Right ventricle myocardium superior (tissue), 1 donor: ENCODE results near the gene TMEM219. TPM values are rescaled to one million over a fixed set of nuclear protein-coding genes. Genes with fewer than 3 reads are reported as not detected.
"Not testable (repeated sequence)": the region's sequence is repeated elsewhere in the genome, so short reads cannot be mapped to it uniquely, and the experiment has no call there.

Experiments used
- ATAC-seq: fragments of 200-7000 bp; cut with Tn5 transposase; one replicate; pipeline ENCODE4 v1.9.1; 2020; ENCODE audit warnings: mild to moderate bottlenecking; ENCODE audit not compliant: poor library complexity
- DNase-seq: peaks from one replicate; pipeline ENCODE4 v3.0.0-alpha.2; 2020
- intact Hi-C: fragments of 100-400 bp; cut with DNase I; formaldehyde crosslinking; loops from one replicate; pipeline ENCODE4 v1.11.2; 2022
- total RNA-seq: library from RNA; stranded (reverse); fragmentation: NEBNext Ultra II Directional; extraction: Animal tissue kit (Norgen Biotek cat#: 25700); gene quantifications from one replicate; pipeline ENCODE4 v1.2.1, GENCODE V29; 2021
- donor health status: DM: no; HTN: yes; CAD: no; lungs with severe emphysema.

The TMEM219 gene
- total RNA-seq, 1 donor from 2014 or later = 70.6 TPM

DNA sequence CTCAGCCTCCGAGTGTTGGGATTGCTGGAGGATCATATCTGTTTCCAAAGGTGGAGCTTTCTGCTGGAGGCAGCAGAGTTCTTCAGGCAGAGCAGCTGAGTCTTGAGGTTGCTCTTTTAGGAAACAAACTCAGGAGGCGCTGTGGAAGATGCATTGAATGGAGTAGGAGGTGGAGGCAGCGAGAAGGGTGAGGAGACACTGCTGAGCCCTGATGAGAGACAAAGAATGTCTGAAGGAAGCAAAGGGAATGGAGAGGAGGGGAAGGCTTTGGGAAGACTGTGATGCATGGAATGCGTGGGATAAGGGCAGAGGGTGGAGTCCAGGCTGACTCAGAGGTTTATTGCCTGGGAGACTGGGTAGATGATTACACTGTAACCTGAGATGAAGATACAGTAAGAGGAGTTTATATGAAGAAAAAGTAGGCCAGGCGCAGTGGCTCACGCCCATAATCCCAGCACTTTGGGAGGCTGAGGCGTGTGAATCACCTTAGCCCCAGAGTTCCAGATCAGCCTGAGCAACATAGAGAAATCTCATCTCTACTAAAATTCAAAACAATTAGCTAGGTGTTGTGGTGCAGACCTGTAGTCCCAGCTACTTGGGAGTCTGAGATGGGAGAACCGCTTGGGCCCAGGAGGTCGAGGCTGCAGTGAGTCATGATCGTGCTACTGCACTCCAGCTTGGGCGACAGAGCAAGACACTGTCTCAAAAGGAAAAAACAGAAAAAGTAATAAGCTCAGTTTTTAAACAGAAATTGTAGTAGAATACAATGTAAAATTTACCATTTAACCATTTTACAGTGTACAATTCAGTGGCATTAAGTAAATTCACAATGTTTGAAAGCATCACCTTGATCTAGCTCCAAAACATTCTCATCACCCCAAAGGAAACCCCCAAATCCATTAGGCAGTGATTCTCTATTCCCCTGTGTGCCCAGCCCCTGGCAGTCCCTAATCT, 17.8 kb upstream of the TMEM219 start:
- intact Hi-C loops = no loop called here
- no peak for DNase-seq
- ATAC-seq = peak; percentile 51

GRCh38 chr16:29947897-29948296, 14.0 kb upstream of the TMEM219 start:
- intact Hi-C loops = no loop called here
- no peak for ATAC-seq

DNA sequence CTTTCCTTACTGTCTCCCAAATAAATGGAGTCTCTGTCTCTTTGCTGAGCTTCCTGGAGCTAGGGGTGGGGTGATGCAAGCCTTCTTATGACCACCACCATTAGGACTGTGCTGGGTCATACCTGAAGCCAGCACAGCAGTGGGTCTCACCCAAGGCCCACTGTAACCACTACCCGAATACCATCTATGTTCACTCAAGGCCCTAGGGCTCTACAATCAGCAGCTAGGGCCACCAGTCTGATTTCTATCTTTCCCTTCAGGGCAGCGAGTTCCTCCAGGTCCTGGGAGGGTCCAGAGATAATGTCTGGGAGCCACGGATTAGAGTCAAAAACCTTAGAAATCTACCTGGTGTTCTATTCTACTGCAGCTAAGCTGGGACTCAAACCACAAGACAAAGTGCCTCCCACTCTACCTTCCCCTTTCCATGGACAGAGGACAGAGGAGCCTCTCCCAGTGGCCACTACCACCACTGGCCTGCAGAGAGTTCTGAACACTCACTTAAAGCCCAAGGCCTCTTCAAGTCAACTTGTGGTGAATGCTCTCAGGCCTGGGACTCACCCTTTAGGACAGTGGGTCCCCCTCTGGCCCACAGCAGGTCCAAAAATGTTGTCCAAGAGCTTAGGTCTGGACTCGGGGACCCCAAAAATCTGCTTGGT, 10.9 kb upstream of the TMEM219 start:
- intact Hi-C loops = no loop called here
- DNase-seq (no peak), ATAC-seq (no peak)

More at GRCh38 chr16:29947897-29948296, 14.0 kb upstream of the TMEM219 start:
- DNase-seq = no peak

- DNase-seq (no peak), ATAC-seq (no peak)
- intact Hi-C loops = no loop called here
Measured at GRCh38 chr16:29951625-29952365, 10.1 kb upstream of the TMEM219 start.

DNA sequence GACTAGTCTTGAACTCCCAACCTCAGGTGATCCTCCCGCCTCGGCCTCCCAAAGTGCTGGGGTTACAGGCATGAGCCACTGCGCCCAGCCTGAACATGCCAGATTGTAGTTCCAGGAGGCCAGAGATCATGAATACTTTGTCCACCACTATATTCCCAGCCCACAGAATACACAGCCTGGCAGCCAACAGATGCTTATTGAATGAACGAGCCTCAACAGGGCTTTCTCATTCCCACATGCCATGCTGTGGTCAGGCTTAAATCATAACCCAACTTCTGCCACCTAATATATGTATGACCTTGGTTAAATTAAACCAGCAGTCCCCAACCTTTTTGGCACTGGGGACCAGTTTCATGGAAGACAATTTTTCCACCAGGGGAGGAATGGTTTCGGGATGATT, 3.1 kb upstream of the TMEM219 start:
- DNase-seq (no peak), ATAC-seq (no peak)
- intact Hi-C loops = no loop called here

- DNase-seq (no peak), ATAC-seq (no peak)
- intact Hi-C loops = no loop called here
Measured at GRCh38 chr16:29959293-29959692, 2.6 kb upstream of the TMEM219 start.

DNA sequence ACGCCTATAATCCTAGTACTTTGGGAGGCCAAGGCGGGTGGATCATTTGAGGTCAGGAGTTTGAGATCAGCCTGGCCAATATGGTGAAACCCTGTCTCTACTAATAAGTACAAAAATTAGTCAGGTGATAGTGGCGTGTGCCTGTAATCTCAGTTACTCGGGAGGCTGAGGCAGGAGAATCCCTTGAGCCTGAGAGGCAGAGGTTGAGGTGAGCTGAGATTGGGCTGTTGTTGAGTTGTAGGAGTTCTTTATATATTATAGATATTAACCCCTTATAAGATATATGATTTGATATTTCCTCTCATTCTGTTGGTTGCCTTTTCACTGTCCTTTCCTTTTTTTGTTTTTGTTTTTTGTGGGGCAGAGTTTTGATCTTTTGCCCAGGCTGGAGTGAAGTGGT, 2.1 kb upstream of the TMEM219 start:
- ATAC-seq, DNase-seq: not testable (repeated sequence)
- intact Hi-C loops = loop anchor here (2.0 kb wide), 1 partner anchor 33 kb away; the partner anchor contains the start of gene KCTD13

GRCh38 chr16:29961127-29961478, 776 bp upstream of the TMEM219 start:
- DNase-seq = no peak
- no peak for ATAC-seq
- intact Hi-C loops = loop anchor here (2.0 kb wide), 1 partner anchor 34 kb away; the partner anchor contains the start of gene KCTD13

- intact Hi-C loops = no loop called here
- ATAC-seq (peak; percentile 51), DNase-seq (no peak)
Measured at GRCh38 chr16:29962344-29962994, 590 bp downstream of the TMEM219 start.

- DNase-seq (no peak), ATAC-seq (no peak)
- intact Hi-C loops = no loop called here
Measured at GRCh38 chr16:29963021-29963743, 1.3 kb downstream of the TMEM219 start.

GRCh38 chr16:29968205-29968604, 6.3 kb downstream of the TMEM219 start:
- DNase-seq = no peak
- intact Hi-C loops = no loop called here
- ATAC-seq = no peak

DNA sequence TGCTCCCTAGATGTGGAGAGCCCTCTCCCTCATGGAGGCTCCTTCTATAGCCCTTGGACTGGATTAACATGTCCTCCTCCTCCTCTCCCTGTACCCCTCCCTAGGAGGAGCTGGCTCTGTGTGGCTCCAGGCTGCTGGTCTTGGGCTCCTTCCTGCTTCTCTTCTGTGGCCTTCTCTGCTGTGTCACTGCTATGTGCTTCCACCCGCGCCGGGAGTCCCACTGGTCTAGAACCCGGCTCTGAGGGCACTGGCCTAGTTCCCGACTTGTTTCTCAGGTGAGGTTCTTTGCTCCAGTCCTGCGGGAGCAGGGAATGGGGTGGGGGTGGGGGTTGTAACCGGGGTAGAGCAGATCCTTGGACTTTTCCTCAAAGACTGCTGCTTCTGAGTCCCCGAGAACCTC, 9.4 kb downstream of the TMEM219 start:
- intact Hi-C loops = no loop called here
- DNase-seq (no peak), ATAC-seq (no peak)

DNA sequence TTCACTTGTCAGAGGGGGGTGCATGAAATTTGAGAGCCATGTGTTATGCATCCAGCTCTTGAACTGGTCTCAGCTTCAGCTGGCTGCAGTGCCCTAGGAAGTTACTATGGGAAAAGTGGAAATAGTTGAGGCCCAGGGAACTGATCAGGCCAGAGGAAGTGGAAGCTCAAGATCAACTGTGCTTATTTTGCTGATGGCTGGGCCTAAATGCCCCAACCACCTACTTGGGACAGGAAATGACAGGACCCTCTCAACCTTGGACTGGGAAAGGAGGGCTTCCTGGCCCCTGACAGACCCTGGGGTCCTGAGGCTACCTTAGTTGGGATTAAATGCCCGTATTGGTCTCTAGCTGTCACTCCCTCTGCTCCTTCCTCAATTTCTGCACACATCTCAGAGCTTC, 10.6 kb downstream of the TMEM219 start:
- DNase-seq (no peak), ATAC-seq (no peak)
- intact Hi-C loops = no loop called here

GRCh38 chr16:29972992-29973383, 11.1 kb downstream of the TMEM219 start:
- intact Hi-C loops = no loop called here
- no peak for DNase-seq

DNA sequence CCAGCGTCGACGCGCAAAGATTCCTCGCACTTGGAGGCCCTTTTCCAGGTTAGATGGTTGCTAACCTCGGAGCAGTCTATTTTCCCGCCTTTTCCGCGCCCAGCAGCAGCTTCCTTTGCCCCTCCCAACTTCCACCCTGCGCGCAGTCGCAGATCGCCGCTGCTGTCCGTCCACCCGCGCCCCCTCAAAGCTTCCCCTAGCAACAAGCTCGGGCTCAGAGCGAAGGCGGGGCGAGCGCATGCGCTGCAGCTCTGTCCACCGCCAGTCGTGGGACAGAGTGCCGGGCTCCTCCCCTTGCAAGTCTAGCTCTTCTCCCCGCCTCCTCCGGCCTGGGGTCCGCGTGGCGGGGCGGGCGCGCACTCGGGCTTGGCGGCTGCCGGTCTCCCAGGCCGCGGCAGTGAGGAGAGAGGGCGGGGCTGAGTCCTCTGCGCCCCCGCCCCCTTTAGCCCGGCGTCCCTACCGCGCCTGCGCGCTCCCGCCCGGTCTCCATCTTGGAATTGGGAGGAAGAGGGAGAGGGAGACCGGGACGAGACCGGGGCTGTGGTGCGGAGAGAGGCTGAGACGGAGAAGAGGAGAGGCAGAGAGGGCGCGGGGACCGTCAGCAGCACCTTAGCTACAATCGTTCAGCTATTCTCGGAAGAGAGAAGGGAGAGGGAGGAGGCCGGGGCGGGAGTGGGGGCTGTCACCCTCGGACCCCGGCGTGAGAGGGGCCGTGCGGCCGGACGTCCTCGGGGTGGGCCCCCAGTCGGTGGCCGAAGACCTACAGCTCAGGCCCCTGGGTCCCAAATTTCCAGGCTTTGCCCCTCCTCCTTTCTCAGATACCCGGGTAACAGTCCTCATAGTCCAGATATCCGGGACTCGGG, 11.7 kb downstream of the TMEM219 start, which contains the start of gene TAOK2:
TSS of gene TAOK2 (plus strand) at position 485 of the 863 bp plus-strand sequence. CDS start 3,905 bp downstream, outside the sequence.
- ATAC-seq (peak; percentile 99), DNase-seq (peak; percentile 99)
- intact Hi-C loops = no loop called here

More at GRCh38 chr16:29972992-29973383, 11.1 kb downstream of the TMEM219 start:
- no peak for ATAC-seq

- no peak for ATAC-seq
- peak; percentile 64 for DNase-seq
Measured at GRCh38 chr16:29974291-29975133, 12.6 kb downstream of the TMEM219 start.

More at GRCh38 chr16:29974291-29975133, 12.6 kb downstream of the TMEM219 start:
- intact Hi-C loops = no loop called here
